Activated naive CD4-positive, alpha-beta T cell treated with anti-CD3 and anti-CD28 coated beads for 36 hours (primary cell): ENCODE measurements around the gene PPP3CA. TPM values are rescaled to one million over a fixed set of nuclear protein-coding genes. Genes with fewer than 3 reads are reported as not detected.
"Not testable (repeated sequence)": the region's sequence is repeated elsewhere in the genome, so short reads cannot be mapped to it uniquely, and the experiment has no call there.

ENCODE experiments used
- CTCF ChIA-PET: fragments of 350-600 bp; sonication (Branson Sonifier 250); formaldehyde crosslinking; loops from one replicate; lab custom pipeline; 2021; ENCODE audit warnings: antibody characterized with exemption; lab: Charles Lee
- DNase-seq: peaks from one replicate; pipeline ENCODE4 v3.0.0-alpha.2; 2020
- H3K27ac Mint-ChIP-seq: one replicate; pipeline ENCODE4 v1.8.0; 2021; ENCODE audit warnings: mild to moderate bottlenecking, mixed read lengths
- H3K27me3 Mint-ChIP-seq: one replicate; pipeline ENCODE4 v1.8.0; 2021; ENCODE audit warnings: low read depth, mixed read lengths
- H3K36me3 Mint-ChIP-seq: one replicate; pipeline ENCODE4 v1.8.0; 2021; ENCODE audit warnings: low read depth, mixed read lengths
- H3K4me1 Mint-ChIP-seq: one replicate; pipeline ENCODE4 v1.8.0; 2021; ENCODE audit warnings: low read depth, mixed read lengths
- H3K4me3 Mint-ChIP-seq: one replicate; pipeline ENCODE4 v1.8.0; 2021; ENCODE audit warnings: mild to moderate bottlenecking, moderate library complexity, mixed read lengths
- H3K9me3 Mint-ChIP-seq: one replicate; pipeline ENCODE4 v1.8.0; 2021; ENCODE audit warnings: mixed read lengths
- intact Hi-C: fragments of 100-400 bp; cut with micrococcal nuclease; formaldehyde crosslinking; loops from one replicate; pipeline ENCODE4 v1.15.1; 2023
- total RNA-seq, 2 experiments: library from RNA; stranded (reverse); gene quantifications; one replicate each; pipeline ENCODE4 v1.2.3, GENCODE V29; 2021

PPP3CA gene
- total RNA-seq, 2 experiments from 2014 or later: 2.4 to 3.4 TPM

DNA sequence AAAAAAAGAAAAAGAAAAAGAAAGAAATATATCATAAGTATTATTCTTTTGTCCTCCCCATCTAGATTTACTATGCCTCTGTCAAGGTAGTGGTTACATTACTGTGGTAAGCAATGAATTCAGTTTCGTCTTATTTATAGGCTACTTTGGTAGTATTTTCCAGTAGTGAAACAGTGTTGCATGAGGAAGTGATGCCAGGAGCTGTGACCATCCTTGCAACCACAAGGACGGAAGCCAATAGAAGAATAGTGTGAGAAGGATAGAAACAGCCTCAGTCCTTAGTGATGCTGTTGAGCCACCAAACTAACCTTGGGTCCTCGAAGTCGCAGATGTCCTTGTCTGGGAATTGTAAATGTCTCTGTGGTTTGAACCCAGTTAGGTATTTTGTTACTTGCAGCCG lies 328.5 kb downstream of the PPP3CA start:
- intact Hi-C loops: no loop called here
- Mint-ChIP-seq H3K27ac (no peak overlapping the region), H3K36me3 (peaks cover 4% of the 10 kb centered on the region), H3K4me1 (peaks cover 27% of the 10 kb centered on the region), H3K27me3 (peaks cover 7% of the 10 kb centered on the region), H3K9me3 (no peaks in the 10 kb centered on the region), H3K4me3 (no peak overlapping the region)
- no peak for DNase-seq
- CTCF ChIA-PET: interaction anchor here (0.6 kb wide), 1 partner anchor 364 kb away, joined by 3 read pairs; no protein-coding TSS in a partner anchor

GRCh38 chr4:101014417-101014816 lies 332.9 kb downstream of the PPP3CA start:
- Mint-ChIP-seq H3K36me3 (no peaks in the 10 kb centered on the region), H3K9me3 (no peaks in the 10 kb centered on the region), H3K27me3 (peaks cover 12% of the 10 kb centered on the region), H3K27ac (no peak overlapping the region), H3K4me1 (peaks cover 6% of the 10 kb centered on the region), H3K4me3 (no peak overlapping the region)
- no peak for DNase-seq
- intact Hi-C loops: no loop called here
- CTCF ChIA-PET: interaction anchor here (0.5 kb wide), 1 partner anchor 15 kb away, joined by 6 read pairs; no protein-coding TSS in a partner anchor

DNA sequence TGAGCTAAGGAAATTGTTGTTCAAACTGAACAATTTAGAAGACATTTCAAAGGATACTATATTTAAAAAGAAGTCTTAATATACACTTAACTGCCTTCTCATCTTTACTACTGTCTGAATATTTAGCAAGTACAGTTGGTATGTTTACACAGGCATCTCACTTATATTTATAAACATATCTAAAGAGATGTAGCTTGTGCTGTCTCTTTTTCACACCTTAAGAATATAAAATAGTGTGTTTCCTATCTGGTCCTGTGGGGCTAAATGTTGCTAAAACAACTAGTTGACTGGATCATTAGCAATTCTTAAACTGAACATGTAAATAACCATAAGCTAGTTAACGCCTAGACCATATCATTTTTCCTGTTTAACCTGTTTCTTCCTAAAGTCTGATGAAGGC lies 336.3 kb downstream of the PPP3CA start:
- no peaks in the 10 kb centered on the region for H3K4me1 Mint-ChIP-seq
- CTCF ChIA-PET: interaction anchor here (0.6 kb wide), 1 partner anchor 189 kb away, joined by 3 read pairs; no protein-coding TSS in a partner anchor
- DNase-seq: no peak
- intact Hi-C loops: no loop called here
- peaks cover 8% of the 10 kb centered on the region for H3K27me3 Mint-ChIP-seq
- no peak overlapping the region for H3K27ac Mint-ChIP-seq
- no peaks in the 10 kb centered on the region for H3K36me3 Mint-ChIP-seq
- no peaks in the 10 kb centered on the region for H3K9me3 Mint-ChIP-seq
- H3K4me3 Mint-ChIP-seq: no peak overlapping the region

- Mint-ChIP-seq H3K27me3 (peaks cover 5% of the 10 kb centered on the region), H3K4me1 (no peaks in the 10 kb centered on the region), H3K36me3 (no peaks in the 10 kb centered on the region), H3K27ac (no peak overlapping the region), H3K9me3 (no peaks in the 10 kb centered on the region), H3K4me3 (no peak overlapping the region)
- no peak for DNase-seq
- CTCF ChIA-PET: no interaction called here
- intact Hi-C loops: no loop called here
Measured at GRCh38 chr4:101009471-101009870, 337.9 kb downstream of the PPP3CA start.

DNA sequence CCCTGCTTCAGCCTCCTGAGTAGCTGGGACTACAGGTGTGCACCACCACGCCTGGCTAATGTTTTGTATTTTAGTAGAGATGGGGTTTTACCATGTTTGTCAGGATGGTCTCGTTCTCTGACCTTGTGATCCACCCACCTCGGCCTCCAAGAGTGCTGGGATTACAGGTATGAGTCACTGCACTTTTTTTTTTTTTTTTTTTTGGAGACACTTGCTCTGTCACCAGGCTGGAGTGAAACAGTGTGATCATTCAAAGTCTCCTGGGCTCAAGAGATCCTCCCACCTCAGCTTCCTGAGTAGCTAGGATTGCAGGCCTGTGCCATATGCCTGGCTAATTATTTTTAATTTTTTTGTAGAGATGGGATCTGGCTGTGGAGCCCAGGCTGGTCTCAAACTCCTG lies 338.8 kb downstream of the PPP3CA start:
- intact Hi-C loops: no loop called here
- H3K9me3 Mint-ChIP-seq: no peaks in the 10 kb centered on the region
- no peak overlapping the region for H3K27ac Mint-ChIP-seq
- no peaks in the 10 kb centered on the region for H3K4me1 Mint-ChIP-seq
- H3K4me3 Mint-ChIP-seq: no peak overlapping the region
- no peaks in the 10 kb centered on the region for H3K36me3 Mint-ChIP-seq
- peaks cover 4% of the 10 kb centered on the region for H3K27me3 Mint-ChIP-seq
- CTCF ChIA-PET: no interaction called here
- DNase-seq: no peak

DNA sequence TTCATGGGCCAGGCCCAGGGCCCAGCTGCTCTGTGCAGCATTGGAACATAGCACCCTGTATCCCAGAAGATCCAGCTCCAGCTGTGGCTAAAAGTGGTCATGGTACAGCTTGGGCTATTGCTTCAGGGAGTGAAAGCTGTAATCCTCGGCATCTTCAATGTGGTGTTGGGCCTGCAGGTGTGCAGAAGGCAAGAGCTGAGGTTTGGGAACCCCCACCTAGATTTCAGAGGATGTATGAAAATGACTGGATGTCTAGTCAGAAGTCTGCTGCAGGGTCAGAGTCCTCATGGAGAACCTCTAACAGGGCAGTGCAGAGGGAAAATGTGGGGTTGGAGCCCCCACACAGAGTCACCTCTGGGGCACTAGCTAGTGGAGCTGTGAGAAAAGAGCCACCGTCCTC lies 341.7 kb downstream of the PPP3CA start:
- intact Hi-C loops: no loop called here
- Mint-ChIP-seq H3K27me3 (no peaks in the 10 kb centered on the region), H3K9me3 (no peaks in the 10 kb centered on the region), H3K4me1 (no peaks in the 10 kb centered on the region), H3K36me3 (no peaks in the 10 kb centered on the region), H3K27ac (no peak overlapping the region), H3K4me3 (no peak overlapping the region)
- DNase-seq: no peak
- CTCF ChIA-PET: no interaction called here

- no peaks in the 10 kb centered on the region for H3K36me3 Mint-ChIP-seq
Measured at GRCh38 chr4:101000496-101000895, 346.8 kb downstream of the PPP3CA start.

DNA sequence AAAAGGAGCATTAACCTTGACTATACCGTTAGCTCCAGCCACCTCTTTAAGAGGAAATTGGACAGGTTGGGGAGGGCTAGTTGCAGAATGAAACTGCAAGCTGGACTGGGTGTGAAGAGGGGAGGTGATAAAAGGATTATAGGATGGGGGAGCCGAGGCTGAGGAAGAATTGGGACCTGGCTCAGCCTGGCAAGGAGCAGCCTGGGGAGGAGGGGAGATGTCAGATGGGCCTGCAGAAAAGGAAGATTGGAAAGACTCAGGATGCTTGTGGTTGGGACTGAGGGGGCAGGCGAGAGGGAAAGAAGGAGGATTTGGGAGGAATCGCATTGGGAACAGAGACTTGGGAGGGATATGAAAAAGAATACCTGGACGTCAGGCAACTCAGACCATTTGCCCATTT lies 351.7 kb downstream of the PPP3CA start:
- H3K9me3 Mint-ChIP-seq: no peaks in the 10 kb centered on the region
- H3K27ac Mint-ChIP-seq: no peak overlapping the region

More at GRCh38 chr4:101000496-101000895, 346.8 kb downstream of the PPP3CA start:
- CTCF ChIA-PET: no interaction called here
- Mint-ChIP-seq H3K27ac (no peak overlapping the region), H3K27me3 (no peaks in the 10 kb centered on the region), H3K9me3 (no peaks in the 10 kb centered on the region), H3K4me3 (no peak overlapping the region), H3K4me1 (no peaks in the 10 kb centered on the region)
- intact Hi-C loops: no loop called here
- DNase-seq: no peak

GRCh38 chr4:100995002-100995401 lies 352.3 kb downstream of the PPP3CA start:
- H3K27me3 Mint-ChIP-seq, H3K36me3 Mint-ChIP-seq, intact Hi-C loops, DNase-seq, H3K4me3 Mint-ChIP-seq, H3K9me3 Mint-ChIP-seq, H3K4me1 Mint-ChIP-seq, H3K27ac Mint-ChIP-seq, CTCF ChIA-PET: not testable (repeated sequence)

More for the DNA sequence above, 351.7 kb downstream of the PPP3CA start:
- no peaks in the 10 kb centered on the region for H3K4me1 Mint-ChIP-seq
- H3K36me3 Mint-ChIP-seq: no peaks in the 10 kb centered on the region
- no peak for DNase-seq
- intact Hi-C loops: no loop called here
- CTCF ChIA-PET: no interaction called here
- H3K4me3 Mint-ChIP-seq: no peak overlapping the region
- H3K27me3 Mint-ChIP-seq: no peaks in the 10 kb centered on the region

DNA sequence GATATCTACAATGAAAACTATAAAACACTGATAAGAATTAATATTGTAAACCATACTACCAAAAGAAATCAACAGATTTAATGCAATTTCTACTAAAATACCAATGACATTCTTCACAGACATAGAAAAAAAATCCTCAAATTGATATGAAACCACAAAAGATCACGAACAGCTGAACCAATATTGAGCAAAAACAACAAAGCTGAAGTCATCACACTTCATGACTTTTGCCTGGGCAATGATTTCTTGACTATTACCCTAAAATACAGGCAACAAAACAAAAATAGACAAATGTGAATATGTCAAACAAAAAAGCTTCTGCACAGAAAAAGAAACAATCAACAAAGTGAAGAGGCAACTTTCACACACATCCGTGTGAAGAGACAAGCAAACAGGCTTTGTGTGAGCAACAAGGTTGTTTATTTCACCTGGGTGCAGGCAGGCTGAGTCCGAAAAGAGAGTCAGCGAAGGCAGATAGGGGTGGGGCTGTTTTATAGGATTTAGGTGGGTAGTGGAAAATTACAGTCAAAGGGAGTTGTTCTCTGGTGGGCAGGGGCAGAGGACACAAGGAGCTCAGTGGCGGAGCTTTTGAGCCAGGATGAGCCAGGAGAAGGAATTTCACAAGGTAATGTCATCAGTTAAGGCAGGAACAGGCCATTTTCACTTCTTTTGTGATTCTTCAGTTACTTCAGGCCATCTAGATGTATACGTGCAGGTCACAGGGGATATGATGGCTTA lies 355.8 kb downstream of the PPP3CA start:
- H3K27ac Mint-ChIP-seq, intact Hi-C loops, DNase-seq, H3K4me3 Mint-ChIP-seq, CTCF ChIA-PET, H3K27me3 Mint-ChIP-seq, H3K9me3 Mint-ChIP-seq, H3K4me1 Mint-ChIP-seq, H3K36me3 Mint-ChIP-seq: not testable (repeated sequence)

GRCh38 chr4:100989401-100989800 lies 357.9 kb downstream of the PPP3CA start:
- no peaks in the 10 kb centered on the region for H3K9me3 Mint-ChIP-seq
- CTCF ChIA-PET: no interaction called here
- H3K4me3 Mint-ChIP-seq: no peak overlapping the region
- H3K4me1 Mint-ChIP-seq: no peaks in the 10 kb centered on the region
- H3K27me3 Mint-ChIP-seq: no peaks in the 10 kb centered on the region
- no peak for DNase-seq
- no peak overlapping the region for H3K27ac Mint-ChIP-seq
- intact Hi-C loops: no loop called here
- H3K36me3 Mint-ChIP-seq: no peaks in the 10 kb centered on the region

GRCh38 chr4:100988876-100989275 lies 358.4 kb downstream of the PPP3CA start:
- no peaks in the 10 kb centered on the region for H3K4me1 Mint-ChIP-seq
- no peak for DNase-seq
- no peak overlapping the region for H3K4me3 Mint-ChIP-seq
- CTCF ChIA-PET: no interaction called here
- no peaks in the 10 kb centered on the region for H3K36me3 Mint-ChIP-seq
- no peaks in the 10 kb centered on the region for H3K27me3 Mint-ChIP-seq
- H3K27ac Mint-ChIP-seq: no peak overlapping the region
- intact Hi-C loops: no loop called here
- no peaks in the 10 kb centered on the region for H3K9me3 Mint-ChIP-seq

DNA sequence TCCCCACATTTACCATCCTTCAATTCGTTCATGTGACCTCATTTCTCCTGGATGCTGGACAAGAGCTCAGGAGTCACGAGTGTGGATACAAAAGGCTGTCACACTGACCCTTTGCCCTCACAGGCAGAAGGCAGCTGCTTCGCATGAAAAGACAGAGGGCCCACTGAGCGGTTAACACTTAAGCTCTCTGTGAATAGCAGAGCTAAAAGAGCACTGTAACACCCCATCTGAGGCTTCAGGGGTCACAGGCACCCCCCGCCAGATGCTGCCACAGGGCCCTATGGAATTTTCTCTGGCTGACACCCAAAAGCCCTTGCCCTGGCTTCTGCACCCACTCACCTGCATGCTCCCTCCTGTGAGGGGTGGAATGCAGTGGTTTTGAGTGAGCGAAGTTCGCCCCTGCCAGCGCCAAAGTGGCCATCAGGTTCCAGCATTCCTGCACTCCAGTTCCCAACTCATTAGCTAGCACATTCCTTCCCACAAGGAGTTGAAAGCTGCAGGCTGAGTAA lies 360.9 kb downstream of the PPP3CA start:
- H3K9me3 Mint-ChIP-seq: no peaks in the 10 kb centered on the region
- H3K4me3 Mint-ChIP-seq: no peak overlapping the region
- intact Hi-C loops: no loop called here
- H3K36me3 Mint-ChIP-seq: no peaks in the 10 kb centered on the region
- no peak overlapping the region for H3K27ac Mint-ChIP-seq
- no peaks in the 10 kb centered on the region for H3K4me1 Mint-ChIP-seq
- CTCF ChIA-PET: interaction anchor here (0.6 kb wide), 1 partner anchor 503 kb away, joined by 4 read pairs; no protein-coding TSS in a partner anchor
- no peaks in the 10 kb centered on the region for H3K27me3 Mint-ChIP-seq
- no peak for DNase-seq
